Vagina (tissue), 2 donors: ENCODE data around the gene CPN2.

Source experiments
- CTCF ChIP-seq, 3 experiments: fragments of 450-650 bp in 2 of 3; fragments of 200-600 bp in 1 of 3; sonication (generic) in 1 of 3; IDR thresholded peaks; one replicate each; pipeline ENCODE4 v1.5.1; 2017 to 2019; ENCODE audit warnings: antibody characterized with exemption in 3 of 3, mild to moderate bottlenecking in 2 of 3, moderate library complexity in 2 of 3
- POLR2A ChIP-seq, 2 donors: fragments of 450-650 bp; IDR thresholded peaks; one replicate each; pipeline ENCODE4 v1.6.1; 2017; ENCODE audit warnings: antibody characterized with exemption in 2 of 2, mild to moderate bottlenecking in 2 of 2, moderate library complexity in 2 of 2

GRCh38 chr3:194365526-194365925 lies 14.4 kb upstream of the CPN2 start:
- TF ChIP-seq POLR2A (IDR thresholded peaks at IDR 0.05) (no peak), CTCF (IDR thresholded peaks at IDR 0.05) (no peak)
